ENCODE results near the gene PNPLA7. TPM values are rescaled to one million over a fixed set of nuclear protein-coding genes. Genes with fewer than 3 reads are reported as not detected.

The PNPLA7 gene
- total RNA-seq, 2 experiments from 2014 or later, result 3.0 to 3.2 TPM

DNA sequence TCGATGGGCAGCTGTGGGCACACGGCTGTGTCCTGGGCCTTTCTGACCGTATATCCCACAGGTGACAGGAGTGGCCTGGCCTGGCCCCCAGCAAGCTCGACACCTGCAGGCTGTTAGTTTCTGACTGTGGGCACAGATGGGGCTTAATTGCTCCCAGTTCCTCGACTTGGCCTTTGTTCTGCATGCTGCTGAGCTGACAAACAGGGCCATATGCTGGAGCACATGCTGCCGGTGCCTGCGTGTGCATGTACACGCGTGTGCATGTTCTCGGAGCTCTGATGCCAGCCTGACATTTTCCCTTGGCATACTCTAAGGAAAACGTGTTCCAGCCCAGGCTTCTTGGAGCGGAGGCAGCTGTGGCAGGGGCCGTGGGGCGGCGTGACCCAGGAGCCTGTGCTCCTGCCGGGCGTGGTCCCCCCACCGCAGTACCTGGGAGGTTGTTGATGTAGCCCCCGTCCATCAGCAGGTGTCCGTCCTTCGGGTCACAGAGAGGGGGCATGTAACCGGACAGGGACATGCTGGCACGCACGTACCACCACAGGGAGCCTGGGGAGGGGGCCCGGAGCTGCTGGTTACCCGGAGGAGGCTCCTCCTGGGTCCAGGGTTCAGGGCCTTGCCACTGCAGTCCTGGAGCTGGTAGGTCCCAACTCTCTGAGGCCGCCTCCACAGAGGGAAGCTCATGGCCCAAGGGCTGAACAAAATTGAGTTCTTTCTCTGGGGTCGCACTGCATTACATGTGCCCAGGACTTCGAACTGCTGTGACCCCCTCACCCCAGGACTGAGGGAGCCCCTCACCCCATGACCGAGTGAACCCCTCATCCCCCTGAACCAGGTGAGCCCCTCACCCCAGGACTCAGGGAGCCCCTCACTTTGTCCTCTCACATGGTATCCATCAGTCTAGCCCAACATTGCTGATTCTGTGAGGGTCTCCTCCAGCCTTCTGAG lies 86.9 kb downstream of the PNPLA7 start:
- Mint-ChIP-seq H3K27me3 (peaks cover 2% of the 10 kb centered on the region), H3K36me3 (no peaks in the 10 kb centered on the region), H3K4me3 (no peak overlapping the region), H3K9me3 (ENCODE audit: low read depth) (no peaks in the 10 kb centered on the region), H3K4me1 (peaks cover 27% of the 10 kb centered on the region), H3K27ac (peak overlapping the region; percentile 49)
- ATAC-seq (no peak), DNase-seq (peak; percentile 41)
- CTCF ChIA-PET, result interaction anchor here (0.9 to 1.4 kb wide), 4 partner anchors 11 to 177 kb away, joined by 3 read pairs; partner anchors contain the start of gene EXD3

- no peaks in the 10 kb centered on the region for H3K27me3 Mint-ChIP-seq
- H3K27ac Mint-ChIP-seq, result peak overlapping the region; percentile 49
- peak; percentile 43 for DNase-seq
These were observed 87.7 kb downstream of the PNPLA7 start for GRCh38 chr9:137462396-137462985.

GRCh38 chr9:137461663-137462395 lies 88.4 kb downstream of the PNPLA7 start:
- CTCF ChIA-PET, result interaction anchor here (0.6 to 1.9 kb wide), 7 partner anchors 13 to 329 kb away, joined by 3 to 7 read pairs (median 3); partner anchors contain the start of genes EXD3 and NOXA1
- H3K4me3 Mint-ChIP-seq, result peak overlapping the region; percentile 71
- H3K36me3 Mint-ChIP-seq, result no peaks in the 10 kb centered on the region
- H3K27ac Mint-ChIP-seq, result peak overlapping the region; percentile 95
- no peaks in the 10 kb centered on the region for H3K9me3 Mint-ChIP-seq (ENCODE audit: low read depth)
- no peaks in the 10 kb centered on the region for H3K27me3 Mint-ChIP-seq
- DNase-seq (peak; percentile 97), ATAC-seq (peak; percentile 78)
- H3K4me1 Mint-ChIP-seq, result peaks cover 27% of the 10 kb centered on the region

More at GRCh38 chr9:137462396-137462985, 87.7 kb downstream of the PNPLA7 start:
- no peaks in the 10 kb centered on the region for H3K36me3 Mint-ChIP-seq
- peaks cover 27% of the 10 kb centered on the region for H3K4me1 Mint-ChIP-seq
- no peak overlapping the region for H3K4me3 Mint-ChIP-seq
- no peaks in the 10 kb centered on the region for H3K9me3 Mint-ChIP-seq (ENCODE audit: low read depth)
- CTCF ChIA-PET, result interaction anchor here (0.6 to 1.5 kb wide), 7 partner anchors 12 to 330 kb away, joined by 3 read pairs; partner anchors contain the start of gene EXD3
- ATAC-seq, result no peak

- CTCF ChIA-PET, result interaction anchor here (0.7 to 1.9 kb wide), 3 partner anchors 16 to 225 kb away, joined by 3 to 7 read pairs (median 6); partner anchors contain the start of genes EXD3 and NOXA1
- ATAC-seq (no peak), DNase-seq (no peak)
- Mint-ChIP-seq H3K27me3 (no peaks in the 10 kb centered on the region), H3K27ac (peak overlapping the region; percentile 95), H3K36me3 (peaks cover 2% of the 10 kb centered on the region), H3K4me3 (peak overlapping the region; percentile 71), H3K9me3 (ENCODE audit: low read depth) (no peaks in the 10 kb centered on the region), H3K4me1 (peaks cover 27% of the 10 kb centered on the region)
These were observed 88.9 kb downstream of the PNPLA7 start for GRCh38 chr9:137461316-137461662.

GRCh38 chr9:137460363-137461315 lies 89.6 kb downstream of the PNPLA7 start:
- ATAC-seq, result no peak
- CTCF ChIA-PET, result interaction anchor here (1.5 to 1.9 kb wide), 2 partner anchors 15 to 224 kb away, joined by 3 to 7 read pairs; no protein-coding TSS in a partner anchor

GRCh38 chr9:137459601-137460362 lies 90.4 kb downstream of the PNPLA7 start:
- Mint-ChIP-seq H3K27ac (peak overlapping the region; percentile 78), H3K4me3 (peak overlapping the region; percentile 24), H3K27me3 (no peaks in the 10 kb centered on the region), H3K36me3 (peaks cover 5% of the 10 kb centered on the region), H3K9me3 (ENCODE audit: low read depth) (no peaks in the 10 kb centered on the region), H3K4me1 (peaks cover 27% of the 10 kb centered on the region)
- DNase-seq (peak; percentile 44), ATAC-seq (no peak)
- CTCF ChIA-PET, result interaction anchor here (0.9 to 1.2 kb wide), 6 partner anchors 14 to 232 kb away, joined by 3 to 7 read pairs (median 4); partner anchors contain the start of genes EXD3, NRARP and RNF224

More at GRCh38 chr9:137460363-137461315, 89.6 kb downstream of the PNPLA7 start:
- Mint-ChIP-seq H3K4me3 (no peak overlapping the region), H3K36me3 (peaks cover 4% of the 10 kb centered on the region), H3K27ac (peak overlapping the region; percentile 95), H3K4me1 (peaks cover 27% of the 10 kb centered on the region), H3K27me3 (no peaks in the 10 kb centered on the region), H3K9me3 (ENCODE audit: low read depth) (no peaks in the 10 kb centered on the region)
- no peak for DNase-seq

- DNase-seq (peak; percentile 94), ATAC-seq (peak; percentile 72)
- H3K4me1 Mint-ChIP-seq, result peaks cover 30% of the 10 kb centered on the region
- no peaks in the 10 kb centered on the region for H3K27me3 Mint-ChIP-seq
- no peaks in the 10 kb centered on the region for H3K9me3 Mint-ChIP-seq (ENCODE audit: low read depth)
- peaks cover 8% of the 10 kb centered on the region for H3K36me3 Mint-ChIP-seq
- H3K27ac Mint-ChIP-seq, result peak within 1 kb of the TSS; percentile 78
- peak within 1 kb of the TSS; percentile 48 for H3K4me3 Mint-ChIP-seq
- CTCF ChIA-PET, result interaction anchor here (0.9 to 1.2 kb wide), 6 partner anchors 13 to 232 kb away, joined by 3 to 7 read pairs (median 4); partner anchors contain the start of genes EXD3, NRARP and RNF224
These were observed 91.0 kb downstream of the PNPLA7 start, which contains the start of gene NSMF for GRCh38 chr9:137459152-137459600. Gene NSMF, minus strand, starts transcription at chr9:137459334. Its CDS starts 232 bp downstream, at chr9:137459102.

GRCh38 chr9:137458194-137459151 lies 91.7 kb downstream of the PNPLA7 start:
- no peaks in the 10 kb centered on the region for H3K9me3 Mint-ChIP-seq (ENCODE audit: low read depth)
- ATAC-seq (peak; percentile 13), DNase-seq (no peak)
- no peaks in the 10 kb centered on the region for H3K27me3 Mint-ChIP-seq
- CTCF ChIA-PET, result interaction anchor here (0.9 to 1.7 kb wide), 7 partner anchors 12 to 231 kb away, joined by 3 to 7 read pairs (median 4); partner anchors contain the start of genes EXD3, NRARP and RNF224
- H3K4me3 Mint-ChIP-seq, result peak overlapping the region; percentile 48
- peaks cover 10% of the 10 kb centered on the region for H3K36me3 Mint-ChIP-seq
- peaks cover 34% of the 10 kb centered on the region for H3K4me1 Mint-ChIP-seq
- H3K27ac Mint-ChIP-seq, result no peak overlapping the region

DNA sequence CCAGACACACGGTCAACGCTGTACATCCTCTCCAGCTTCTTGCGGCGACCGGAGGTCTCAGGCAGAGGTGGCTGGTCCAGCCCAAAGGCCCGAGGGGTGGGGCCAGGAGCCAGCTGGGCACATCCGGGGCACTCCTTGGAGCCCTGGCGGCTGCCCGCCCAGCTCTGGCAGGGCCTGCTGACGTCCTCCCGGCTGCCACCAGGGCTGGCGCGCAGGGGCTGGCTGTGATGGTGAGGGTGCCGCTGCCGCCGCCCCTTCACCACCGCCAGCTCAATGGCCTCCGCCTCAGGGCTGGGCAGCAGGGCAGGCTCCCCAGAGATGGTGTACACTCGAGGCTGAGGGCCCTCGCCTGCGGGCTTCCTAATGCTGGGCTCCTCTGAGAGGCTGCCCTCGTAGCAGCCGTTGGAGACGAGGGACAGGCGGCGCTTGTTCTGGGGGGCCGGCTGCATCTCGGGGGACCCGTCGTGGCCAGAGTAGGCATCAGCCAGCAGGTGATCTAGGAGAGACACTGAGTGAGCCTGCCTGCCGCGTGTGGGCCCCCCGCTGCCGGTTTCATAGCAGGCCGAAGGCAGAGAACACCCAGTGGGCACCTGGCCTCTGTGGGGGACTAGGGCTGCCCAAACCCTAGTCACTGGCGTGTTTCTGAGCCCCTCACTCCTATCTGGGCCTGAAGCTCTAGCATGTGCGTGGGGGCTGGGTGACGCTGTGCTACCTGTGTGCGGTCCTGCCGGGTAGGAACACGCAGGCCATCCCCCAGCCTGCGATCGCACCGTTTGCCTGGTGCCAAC lies 92.6 kb downstream of the PNPLA7 start:
- CTCF ChIA-PET, result interaction anchor here (0.9 to 1.7 kb wide), 3 partner anchors 11 to 35 kb away, joined by 3 to 7 read pairs (median 5); partner anchors contain the start of gene EXD3
- Mint-ChIP-seq H3K27me3 (no peaks in the 10 kb centered on the region), H3K4me3 (no peak overlapping the region), H3K36me3 (peaks cover 10% of the 10 kb centered on the region), H3K27ac (no peak overlapping the region), H3K4me1 (peaks cover 33% of the 10 kb centered on the region), H3K9me3 (ENCODE audit: low read depth) (no peaks in the 10 kb centered on the region)
- no peak for ATAC-seq
- DNase-seq, result no peak
